GM18951 (cell line): ENCODE measurements around the gene SUCLG2.

Experiments used
- POLR2A ChIP-seq: IDR thresholded peaks from 4 replicates; pipeline ENCODE4 v1.6.1; 2011; ENCODE audit warnings: mild to moderate bottlenecking; ENCODE audit not compliant: insufficient read length, insufficient read depth; ENCODE audit errors: extremely low read depth
- in situ Hi-C: fragments of 300-500 bp; cut with MboI; formaldehyde crosslinking; loops from one replicate; pipeline ENCODE4 v1.12.0; 2022; ENCODE audit warnings: low sequenced_read_pairs, mixed read lengths, inconsistent platforms; ENCODE audit not compliant: unreplicated experiment

SUCLG2 gene

DNA sequence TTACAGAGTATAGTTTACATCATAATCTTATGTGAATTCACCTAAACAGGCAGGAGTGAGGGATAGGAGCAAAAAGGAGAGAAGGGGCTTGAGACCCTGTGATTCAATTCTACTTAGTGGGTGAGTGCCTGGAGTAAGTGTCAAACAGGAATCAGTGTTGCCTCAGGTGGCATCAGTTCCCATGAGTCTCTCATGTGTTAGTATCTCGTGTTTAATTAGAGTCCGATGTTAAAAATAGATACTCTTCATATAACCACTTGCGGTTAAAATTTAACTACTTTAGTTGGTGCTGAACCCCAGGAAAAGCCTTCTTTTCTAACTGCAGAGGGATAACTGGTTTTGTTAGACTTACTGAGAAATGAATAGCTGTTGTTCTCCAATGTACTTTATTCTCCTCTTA is 251.5 kb downstream of the SUCLG2 start:
- in situ Hi-C loops, result no loop called here

DNA sequence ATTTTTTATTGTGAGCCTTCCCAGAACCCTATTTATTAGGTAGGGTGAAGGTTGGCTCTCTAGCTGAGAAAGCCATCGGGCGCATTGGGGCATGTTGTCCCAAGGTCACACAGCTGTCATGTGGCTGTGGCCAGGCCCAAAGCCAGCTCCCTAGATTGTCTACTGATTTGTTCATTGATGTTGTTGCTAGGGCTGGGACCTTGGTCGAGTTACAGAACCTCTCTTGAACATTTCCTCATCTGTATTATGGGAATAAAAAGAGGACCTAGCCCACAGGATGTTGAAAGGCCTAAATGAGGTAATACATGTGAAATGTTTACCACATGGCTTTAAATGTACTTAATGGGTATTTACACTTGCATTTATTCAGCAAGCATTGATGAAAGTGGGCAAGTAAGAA is 252.5 kb downstream of the SUCLG2 start:
- in situ Hi-C loops, result no loop called here
- TF ChIP-seq POLR2A, result no peak

More for the DNA sequence above, 251.5 kb downstream of the SUCLG2 start:
- TF ChIP-seq POLR2A, result no peak

DNA sequence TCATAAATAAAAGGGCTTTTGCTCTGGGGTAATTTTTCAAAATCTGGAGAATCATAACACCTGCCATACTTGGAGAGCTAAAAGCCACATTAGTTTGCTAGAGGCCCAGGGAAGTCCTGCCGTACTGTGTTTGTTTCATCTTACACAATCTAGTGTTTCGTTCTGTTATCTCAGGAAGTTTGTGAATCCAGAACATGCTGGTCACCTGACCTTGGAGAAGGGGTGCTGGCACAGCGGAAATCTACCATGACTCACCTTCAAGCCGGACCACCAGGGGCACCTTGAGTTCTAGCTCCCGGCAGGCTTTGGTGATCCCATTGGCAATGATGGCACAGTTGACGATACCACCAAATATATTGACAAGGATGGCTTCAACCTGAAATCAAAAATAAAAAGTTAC is 253.9 kb downstream of the SUCLG2 start:
- no peak for TF ChIP-seq POLR2A
- in situ Hi-C loops, result no loop called here

DNA sequence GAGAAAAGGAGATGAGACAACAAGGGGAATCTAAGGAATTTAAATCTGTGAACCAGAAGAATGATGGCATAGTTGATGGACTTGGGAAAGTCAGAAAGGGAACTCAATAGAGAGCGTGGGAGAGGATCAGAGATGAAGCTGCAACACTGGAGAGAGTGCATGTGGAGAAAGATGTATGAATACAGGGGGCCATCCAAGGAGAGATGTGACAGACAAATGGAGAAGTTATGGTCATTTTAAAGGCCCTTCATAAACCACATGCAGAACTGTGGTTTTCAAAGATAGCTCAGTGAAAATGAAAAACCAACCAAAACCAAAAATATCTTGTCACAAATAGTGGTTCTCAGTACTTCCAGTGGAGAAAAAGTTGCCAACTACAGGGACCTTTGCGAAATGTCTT is 265.2 kb downstream of the SUCLG2 start:
- in situ Hi-C loops, result no loop called here

DNA sequence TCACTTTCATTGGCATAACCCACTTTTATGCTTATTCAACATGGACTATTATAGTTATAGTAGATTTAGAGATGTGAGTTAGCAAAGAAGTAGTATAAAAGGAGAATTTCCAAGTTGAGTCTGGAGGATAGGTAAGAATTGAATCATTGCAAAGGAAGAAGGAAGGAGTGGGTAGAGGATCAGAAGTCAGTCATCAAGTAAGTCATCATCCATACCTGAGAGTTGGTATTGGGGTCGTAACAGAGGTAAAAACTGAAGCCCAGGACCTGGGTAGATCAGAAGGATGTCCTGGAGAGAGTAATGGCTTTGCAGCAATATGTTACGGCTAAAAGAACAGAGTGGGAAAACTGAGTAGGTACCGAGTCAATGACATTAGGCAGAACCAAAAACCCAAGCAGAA is 265.7 kb downstream of the SUCLG2 start:
- in situ Hi-C loops, result no loop called here
- TF ChIP-seq POLR2A, result no peak

More for the DNA sequence above, 265.2 kb downstream of the SUCLG2 start:
- TF ChIP-seq POLR2A, result no peak

DNA sequence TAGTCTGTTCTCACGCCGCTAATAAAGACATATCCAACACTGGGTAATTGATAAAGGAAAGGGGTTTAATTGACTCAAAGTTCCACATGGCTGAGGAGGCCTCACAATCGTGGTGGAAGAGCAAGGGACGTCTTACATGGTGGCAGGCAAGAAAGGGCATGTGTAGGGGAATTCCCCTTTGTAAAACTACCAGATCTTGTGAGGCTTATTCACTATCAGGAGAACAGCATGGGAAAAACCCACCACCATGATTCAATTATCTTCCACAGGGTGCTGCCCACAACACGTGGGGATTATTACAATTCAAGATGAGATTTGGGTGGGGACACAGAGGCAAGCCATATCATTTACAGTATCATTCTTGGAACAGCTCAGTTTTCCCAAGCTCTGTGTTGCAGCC is 268.0 kb downstream of the SUCLG2 start:
- TF ChIP-seq POLR2A, result no peak
- in situ Hi-C loops, result no loop called here

DNA sequence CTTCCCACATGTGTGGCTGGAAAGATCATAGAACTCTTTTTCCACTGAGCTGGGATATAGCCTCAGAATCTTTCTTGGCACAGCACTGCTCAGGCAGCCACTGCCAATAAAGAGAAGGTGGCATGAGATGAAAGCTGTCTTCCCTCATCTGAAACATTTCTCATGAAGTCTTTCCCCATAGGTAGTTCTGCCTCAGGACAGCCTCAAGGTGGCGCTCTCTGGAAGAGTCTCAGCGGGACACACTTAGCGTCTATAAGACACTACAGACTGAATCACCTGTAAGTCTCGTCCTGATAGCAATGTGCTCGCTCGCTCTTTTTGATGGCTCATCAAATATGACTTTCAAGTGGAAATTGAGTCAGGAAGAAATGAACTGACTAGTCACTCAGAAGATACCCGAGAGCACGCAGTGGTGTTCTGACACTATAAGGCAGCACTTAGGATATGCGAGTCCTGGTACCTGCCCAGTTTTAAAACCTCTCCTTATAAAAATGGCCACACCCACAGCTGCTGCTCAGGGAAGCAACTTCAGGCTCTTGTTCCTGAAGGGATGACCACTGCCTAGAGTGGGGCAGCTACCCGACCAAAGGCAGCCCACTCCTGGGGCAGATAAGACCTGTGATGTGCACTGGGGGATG is 269.5 kb downstream of the SUCLG2 start:
- in situ Hi-C loops, result no loop called here
- TF ChIP-seq POLR2A, result no peak

DNA sequence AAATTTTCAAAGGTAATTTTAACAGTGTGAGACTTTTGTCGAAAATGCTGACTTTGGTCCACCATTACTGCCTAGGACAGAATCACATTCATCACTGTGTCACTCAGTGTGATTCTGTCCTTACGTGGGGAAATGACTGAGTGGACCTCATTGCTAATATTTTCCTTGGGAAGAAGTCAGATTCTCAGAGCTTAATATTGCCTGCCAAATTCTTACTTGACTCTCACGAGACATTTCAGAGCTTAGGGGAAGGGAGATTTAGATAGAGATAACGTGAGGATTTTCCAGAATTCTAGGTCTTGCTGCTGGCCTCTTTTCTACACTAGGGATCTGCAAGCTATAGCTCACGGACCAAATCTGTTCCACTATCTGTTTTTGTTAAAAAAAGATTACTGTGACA is 270.4 kb downstream of the SUCLG2 start:
- in situ Hi-C loops, result no loop called here
- no peak for TF ChIP-seq POLR2A

DNA sequence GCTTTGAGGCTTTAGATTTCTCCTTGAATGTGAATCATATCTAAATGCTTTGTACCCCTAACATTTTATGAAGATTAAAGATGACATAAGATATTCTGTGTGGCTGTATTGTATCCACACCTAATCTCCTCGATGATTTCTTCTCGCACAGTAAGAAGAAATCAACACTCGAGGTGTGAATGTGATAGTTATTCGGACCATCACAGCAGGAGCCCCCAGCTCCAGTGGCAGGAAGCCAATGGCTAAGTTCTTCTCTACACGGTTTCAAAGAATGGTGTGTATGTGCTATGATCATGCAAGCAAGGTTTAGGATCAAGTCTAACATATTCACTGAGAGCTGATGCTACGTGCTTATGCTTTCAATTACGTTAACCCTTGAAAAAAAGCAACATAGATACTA is 271.0 kb downstream of the SUCLG2 start:
- in situ Hi-C loops, result no loop called here
- TF ChIP-seq POLR2A, result no peak

DNA sequence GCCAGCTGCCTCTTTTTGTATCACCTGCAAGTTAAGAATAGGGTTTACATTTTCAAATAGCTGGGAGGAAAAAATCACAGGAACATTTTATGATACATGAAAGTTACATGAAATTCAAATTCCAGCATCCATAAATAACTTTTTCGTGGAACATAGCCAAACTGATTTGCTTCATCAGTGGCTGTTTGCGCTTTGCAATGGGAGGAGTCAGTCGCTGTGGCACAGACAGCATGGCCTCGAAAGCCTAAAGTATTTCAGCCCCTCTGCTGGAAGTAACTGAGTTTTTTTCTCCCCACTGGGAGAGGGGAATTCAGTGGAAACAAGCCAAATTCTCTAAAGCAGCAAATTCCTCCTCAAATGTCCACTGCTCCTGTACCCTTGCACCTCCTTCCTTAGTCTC is 271.9 kb downstream of the SUCLG2 start:
- no peak for TF ChIP-seq POLR2A
- in situ Hi-C loops, result no loop called here

DNA sequence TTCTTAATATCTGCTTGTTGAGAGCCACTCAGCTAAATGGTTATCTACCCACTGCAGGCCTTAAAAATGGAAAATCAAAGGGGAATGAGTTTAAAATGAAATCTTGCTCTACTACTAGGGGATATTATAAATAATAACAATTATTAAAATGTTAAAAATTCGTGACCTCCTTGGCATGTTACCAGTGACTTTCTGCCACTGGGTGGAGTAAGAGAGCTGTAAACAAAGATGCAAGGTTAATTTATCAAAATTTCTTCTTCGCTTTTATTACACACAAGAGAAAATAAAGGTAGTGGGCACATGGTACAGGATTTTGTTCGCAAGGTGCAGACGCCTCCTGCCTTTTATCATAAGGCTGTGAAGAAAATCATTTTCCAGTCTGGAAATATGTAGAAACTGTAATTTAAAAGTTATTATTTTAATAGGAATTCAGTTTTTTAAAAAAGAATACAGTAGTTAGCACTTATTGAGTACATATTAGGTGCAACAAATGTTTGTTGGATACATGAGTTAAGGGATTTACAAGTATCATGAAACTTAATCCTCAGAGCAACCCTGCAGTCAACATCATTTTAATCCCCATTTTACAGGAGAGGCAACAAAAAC is 272.6 kb downstream of the SUCLG2 start:
- in situ Hi-C loops, result no loop called here
- no peak for TF ChIP-seq POLR2A

DNA sequence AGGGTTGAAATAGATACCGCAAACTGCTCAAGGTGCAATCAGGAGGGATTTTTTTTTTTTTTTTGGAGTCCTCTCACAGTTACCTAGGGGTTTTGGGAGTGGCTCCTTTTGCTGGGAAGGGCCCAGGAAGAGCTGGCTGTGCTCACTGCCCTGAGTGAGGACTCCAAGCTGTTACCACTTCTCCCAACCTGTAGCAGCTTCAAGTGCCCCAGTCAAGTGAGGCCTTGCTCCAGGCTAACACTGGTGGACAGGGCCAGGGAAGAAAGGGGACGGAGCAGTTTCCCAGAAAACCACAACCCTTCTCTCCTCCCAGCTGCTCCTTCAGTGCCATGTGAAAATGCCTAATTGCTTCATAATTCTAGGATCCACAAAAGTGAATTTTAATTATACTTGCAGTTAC is 274.3 kb downstream of the SUCLG2 start:
- TF ChIP-seq POLR2A, result no peak
- in situ Hi-C loops, result no loop called here

DNA sequence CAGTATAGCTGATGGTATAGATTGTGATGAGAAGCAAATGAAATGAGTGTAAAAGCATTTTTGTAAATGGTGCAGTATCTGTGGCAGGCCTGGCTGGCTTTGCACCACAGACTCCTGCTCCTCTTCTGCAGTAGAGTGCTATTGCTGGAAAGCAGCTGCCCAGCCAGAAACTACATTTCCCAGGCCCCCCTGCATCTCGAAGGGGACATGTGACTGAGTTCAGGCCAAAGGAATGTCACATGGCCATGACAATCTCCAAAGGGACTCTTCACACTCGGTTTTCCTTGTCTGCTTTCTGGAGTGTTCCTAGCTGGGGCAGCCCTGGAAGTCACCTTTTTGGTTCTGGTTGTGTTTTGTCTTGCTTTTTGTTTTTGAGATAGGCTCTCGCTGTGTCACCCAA is 277.1 kb downstream of the SUCLG2 start:
- in situ Hi-C loops, result loop anchor here (10.0 kb wide), 1 partner anchor 408 kb away; no protein-coding TSS in a partner anchor
- no peak for TF ChIP-seq POLR2A

DNA sequence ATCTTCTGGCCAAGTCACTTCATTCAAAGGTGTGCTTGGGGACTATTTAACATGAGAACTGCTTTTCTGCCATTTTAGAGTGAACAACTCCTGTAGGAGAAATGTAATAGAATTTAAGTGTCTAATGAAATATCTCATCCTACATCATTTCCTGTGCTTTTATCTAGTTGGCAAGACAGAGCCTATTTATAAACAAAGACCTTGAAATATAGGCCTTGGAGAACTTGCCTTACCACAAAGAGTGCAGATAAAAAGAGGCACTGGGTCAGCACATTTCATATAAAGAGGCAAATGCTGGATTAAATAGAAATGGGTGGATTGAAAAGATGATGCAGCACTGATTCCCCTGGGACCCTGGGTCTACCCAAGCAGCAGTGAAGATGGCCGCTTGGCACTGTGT is 278.0 kb downstream of the SUCLG2 start:
- in situ Hi-C loops, result loop anchor here (10.0 kb wide), 1 partner anchor 408 kb away; no protein-coding TSS in a partner anchor
- no peak for TF ChIP-seq POLR2A
